Right cardiac atrium (tissue), 5 donors: ENCODE measurements around the gene PPP1R15A. TPM values are rescaled to one million over a fixed set of nuclear protein-coding genes. Genes with fewer than 3 reads are reported as not detected.
"Not testable (repeated sequence)": the region's sequence is repeated elsewhere in the genome, so short reads cannot be mapped to it uniquely, and the experiment has no call there.

Experiments used
- ATAC-seq, 2 donors: fragments of 200-7000 bp; cut with Tn5 transposase; one replicate each; pipeline versions ENCODE4 v1.8.0 to v1.9.1; 2020; ENCODE audit warnings: moderate library complexity in 2 of 2, mild to moderate bottlenecking in 1 of 2
- DNase-seq, 3 donors: peaks; one replicate each; pipeline ENCODE4 v3.0.0-alpha.2; 2020
- H3K27ac ChIP-seq: one replicate; pipeline ENCODE4 v1.5.1; 2013; ENCODE audit warnings: mild to moderate bottlenecking, low read length, control low read depth, moderate library complexity
- H3K27me3 ChIP-seq: one replicate; pipeline ENCODE4 v1.6.1; 2013; ENCODE audit not compliant: control insufficient read depth, insufficient read depth
- H3K4me1 ChIP-seq: one replicate; pipeline ENCODE4 v1.6.1; 2013; ENCODE audit warnings: low read length; ENCODE audit not compliant: control insufficient read depth, insufficient read depth
- H3K4me3 ChIP-seq: one replicate; pipeline ENCODE4 v1.5.1; 2013; ENCODE audit warnings: low read length, control low read depth
- H3K9me3 ChIP-seq: one replicate; pipeline ENCODE4 v1.6.1; 2013; ENCODE audit warnings: low read length; ENCODE audit not compliant: control insufficient read depth
- WGBS: extraction: QIAGEN DNeasy Blood & Tissue Kit; methylation state at CpG from one replicate; pipeline ENCODE4 v1.1.7; 2013; 5-methylcytosine and 5-hydroxymethylcytosine counted together
- intact Hi-C, 4 donors: fragments of 100-400 bp; cut with DNase I; formaldehyde crosslinking; loops; one replicate each; pipeline versions ENCODE4 v1.11.0 to v1.14.0; 2022 to 2023
- polyA plus RNA-seq: library from polyadenylated mRNA; stranded (reverse); fragments of 200-250 nt; gene quantifications from one replicate; pipeline ENCODE4 v1.2.3, GENCODE V29; 2013
- total RNA-seq, 4 donors: library from RNA; stranded (reverse); fragmentation: NEBNext Ultra II Directional; extraction: Animal tissue kit (Norgen Biotek cat#: 25700); gene quantifications; one replicate each; pipeline ENCODE4 v1.2.1, GENCODE V29; 2021
- donor health status: healthy with polysubstance abuse.
- donor health status: DM: no; HTN: yes; CAD: no.
- donor health status: DM: no; HTN: no; CAD: no.
- donor health status: DM: no; HTN: yes; CAD: no; lungs with severe emphysema.
- donor health status: DM: yes; HTN: yes; CAD: no.

Gene PPP1R15A
- total and polyA plus RNA-seq, 5 donors = 60.8 to 156 (median 71.4) TPM

- peak; percentile 95 for ATAC-seq
- no peaks in the 10 kb centered on the region for H3K27me3 ChIP-seq
- peak overlapping the region; percentile 13 for H3K4me3 ChIP-seq
- no peaks in the 10 kb centered on the region for H3K9me3 ChIP-seq
- DNase-seq = peak; percentile 92 to 96 (median 95)
- WGBS = 11% methylated on average over 29 of the region's 29 CpGs
- no peak overlapping the region for H3K27ac ChIP-seq
- H3K4me1 ChIP-seq = no peaks in the 10 kb centered on the region
- intact Hi-C loops = loop anchor here (2.0 to 10.0 kb wide), 4 partner anchors 40 to 192 kb away; partner anchors contain the start of gene CA11 (in 3 of the 4)
Measured at GRCh38 chr19:48837051-48837524, 35.1 kb upstream of the PPP1R15A start.

GRCh38 chr19:48837687-48838086 is 34.5 kb upstream of the PPP1R15A start:
- ATAC-seq = no peak
- no peaks in the 10 kb centered on the region for H3K9me3 ChIP-seq
- H3K4me1 ChIP-seq = no peaks in the 10 kb centered on the region
- no peaks in the 10 kb centered on the region for H3K27me3 ChIP-seq
- whole genome bisulfite sequencing = 66% methylated on average over 9 of the region's 9 CpGs
- intact Hi-C loops = loop anchor here (2.0 to 10.0 kb wide), 4 partner anchors 40 to 193 kb away; partner anchors contain the start of gene CA11 (in 3 of the 4)
- peak in 1 of 3 donors; percentile 64 for DNase-seq
- H3K4me3 ChIP-seq = no peak overlapping the region
- no peak overlapping the region for H3K27ac ChIP-seq

- H3K27me3 ChIP-seq = no peaks in the 10 kb centered on the region
- intact Hi-C loops = loop anchor here in 1 of 4 donors (5.0 kb wide), 1 partner anchor 54 kb away; no protein-coding TSS in a partner anchor
- DNase-seq (peak in 1 of 3 donors; percentile 61), ATAC-seq (no peak)
- H3K9me3 ChIP-seq = no peaks in the 10 kb centered on the region
- no peak overlapping the region for H3K4me3 ChIP-seq
- 92% methylated on average over 16 of the region's 16 CpGs for WGBS
- H3K27ac ChIP-seq = no peak overlapping the region
- H3K4me1 ChIP-seq = no peaks in the 10 kb centered on the region
Measured at GRCh38 chr19:48841047-48841446, 31.2 kb upstream of the PPP1R15A start.

- 91% methylated on average over 6 of the region's 6 CpGs for WGBS
- H3K27me3 ChIP-seq = no peaks in the 10 kb centered on the region
- ATAC-seq (no peak), DNase-seq (no peak)
- intact Hi-C loops = loop anchor here in 1 of 4 donors (5.0 kb wide), 1 partner anchor 54 kb away; no protein-coding TSS in a partner anchor
- H3K27ac ChIP-seq = no peak overlapping the region
- H3K9me3 ChIP-seq = no peaks in the 10 kb centered on the region
- no peaks in the 10 kb centered on the region for H3K4me1 ChIP-seq
- no peak overlapping the region for H3K4me3 ChIP-seq
Measured at GRCh38 chr19:48841571-48841970, 30.6 kb upstream of the PPP1R15A start.

GRCh38 chr19:48842789-48843162 is 29.4 kb upstream of the PPP1R15A start:
- Histone ChIP-seq H3K4me3 (no peak overlapping the region), H3K27me3 (no peaks in the 10 kb centered on the region), H3K27ac (no peak overlapping the region), H3K9me3 (no peaks in the 10 kb centered on the region), H3K4me1 (no peaks in the 10 kb centered on the region)
- intact Hi-C loops = loop anchor here in 2 of 4 donors (2.0 to 5.0 kb wide), 2 partner anchors 54 to 55 kb away; no protein-coding TSS in a partner anchor
- no peak for DNase-seq
- ATAC-seq = peak; percentile 46 to 57
- WGBS = 43% methylated on average over 2 of the region's 2 CpGs

- 64% methylated on average over 2 of the region's 2 CpGs for WGBS
- H3K27me3 ChIP-seq = no peaks in the 10 kb centered on the region
- no peak for ATAC-seq
- no peak for DNase-seq
- no peaks in the 10 kb centered on the region for H3K9me3 ChIP-seq
- H3K4me3 ChIP-seq = no peak overlapping the region
- H3K4me1 ChIP-seq = no peaks in the 10 kb centered on the region
- H3K27ac ChIP-seq = no peak overlapping the region
- intact Hi-C loops = loop anchor here in 1 of 4 donors (5.0 kb wide), 1 partner anchor 57 kb away; no protein-coding TSS in a partner anchor
Measured at GRCh38 chr19:48844472-48844871, 27.7 kb upstream of the PPP1R15A start.

GRCh38 chr19:48845384-48845783 is 26.8 kb upstream of the PPP1R15A start:
- Histone ChIP-seq H3K27ac (no peak overlapping the region), H3K4me3 (no peak overlapping the region), H3K9me3 (no peaks in the 10 kb centered on the region), H3K27me3 (no peaks in the 10 kb centered on the region), H3K4me1 (no peaks in the 10 kb centered on the region)
- no peak for DNase-seq
- WGBS = 93% methylated on average over 15 of the region's 15 CpGs
- intact Hi-C loops = no loop called here
- no peak for ATAC-seq

- H3K27me3 ChIP-seq, ATAC-seq, intact Hi-C loops: not testable (repeated sequence)
Measured at GRCh38 chr19:48846659-48847058, 25.6 kb upstream of the PPP1R15A start.

GRCh38 chr19:48852292-48852691 is 19.9 kb upstream of the PPP1R15A start:
- Histone ChIP-seq H3K4me1 (no peaks in the 10 kb centered on the region), H3K4me3 (no peak overlapping the region), H3K27me3 (no peaks in the 10 kb centered on the region), H3K27ac (no peak overlapping the region), H3K9me3 (no peaks in the 10 kb centered on the region)
- no peak for ATAC-seq
- 91% methylated on average over 4 of the region's 4 CpGs for WGBS
- DNase-seq = no peak
- intact Hi-C loops = no loop called here

More at GRCh38 chr19:48846659-48847058, 25.6 kb upstream of the PPP1R15A start:
- not testable (repeated sequence) for H3K4me3 ChIP-seq, DNase-seq, H3K27ac ChIP-seq, H3K9me3 ChIP-seq, H3K4me1 ChIP-seq
- 96% methylated on average over 3 of the region's 3 CpGs for WGBS

- DNase-seq = no peak
- H3K4me1 ChIP-seq = no peaks in the 10 kb centered on the region
- intact Hi-C loops = no loop called here
- no peak overlapping the region for H3K27ac ChIP-seq
- no peaks in the 10 kb centered on the region for H3K27me3 ChIP-seq
- WGBS = 90% methylated on average over 8 of the region's 8 CpGs
- no peak overlapping the region for H3K4me3 ChIP-seq
- H3K9me3 ChIP-seq = no peaks in the 10 kb centered on the region
- ATAC-seq = peak; percentile 22 to 23
Measured at GRCh38 chr19:48853483-48853882, 18.7 kb upstream of the PPP1R15A start.

- WGBS = 80% methylated on average over 7 of the region's 7 CpGs
- Histone ChIP-seq H3K27ac (no peak overlapping the region), H3K4me1 (no peaks in the 10 kb centered on the region), H3K4me3 (no peak overlapping the region), H3K27me3 (no peaks in the 10 kb centered on the region), H3K9me3 (no peaks in the 10 kb centered on the region)
- DNase-seq (no peak), ATAC-seq (no peak)
- intact Hi-C loops = no loop called here
Measured at GRCh38 chr19:48854103-48854502, 18.1 kb upstream of the PPP1R15A start.
